GM21786 (cell line): ENCODE data around the gene RASGEF1B.

Experiments
- ATAC-seq: cut with Tn5 transposase; IDR thresholded peaks from one replicate; pipeline ENCODE4 v1.9.1; 2021; ENCODE audit not compliant: unreplicated experiment

Gene RASGEF1B

DNA sequence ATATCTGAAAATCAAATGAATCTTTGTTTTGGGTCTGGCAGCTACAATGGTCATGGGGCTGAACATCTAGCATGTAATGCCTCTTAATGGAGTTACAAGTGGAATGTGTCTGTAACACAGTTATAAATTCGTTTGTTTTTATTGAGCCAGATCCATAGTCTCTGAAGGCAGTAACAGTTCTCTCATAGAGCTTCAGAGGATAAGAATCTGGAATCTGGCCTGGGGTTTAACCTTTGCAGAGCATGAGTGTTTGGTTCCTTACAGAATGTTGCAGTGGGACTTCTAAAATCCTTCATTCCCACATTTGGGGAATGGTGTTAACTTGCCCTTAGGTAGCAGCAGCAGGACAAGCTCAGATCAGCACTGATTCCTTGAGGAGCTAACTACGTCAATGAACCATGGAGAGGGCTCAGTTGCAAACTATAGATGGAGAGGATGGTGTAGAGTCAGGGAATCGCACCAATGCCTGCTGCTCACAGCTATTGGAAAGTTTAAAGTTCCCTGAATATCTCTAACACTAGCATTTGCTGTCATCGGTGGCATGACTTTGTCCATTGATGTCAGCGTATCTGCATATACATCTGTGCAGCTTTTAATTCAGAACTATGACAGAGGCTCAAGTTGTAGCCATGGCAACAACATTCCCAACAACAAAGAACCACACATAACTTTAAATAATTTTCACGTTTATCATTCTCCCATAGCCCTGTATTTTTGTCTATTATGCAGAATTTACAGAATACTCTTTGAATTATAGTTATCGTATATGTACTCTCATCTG is 72.2 kb downstream of the RASGEF1B start:
- ATAC-seq, result no peak

DNA sequence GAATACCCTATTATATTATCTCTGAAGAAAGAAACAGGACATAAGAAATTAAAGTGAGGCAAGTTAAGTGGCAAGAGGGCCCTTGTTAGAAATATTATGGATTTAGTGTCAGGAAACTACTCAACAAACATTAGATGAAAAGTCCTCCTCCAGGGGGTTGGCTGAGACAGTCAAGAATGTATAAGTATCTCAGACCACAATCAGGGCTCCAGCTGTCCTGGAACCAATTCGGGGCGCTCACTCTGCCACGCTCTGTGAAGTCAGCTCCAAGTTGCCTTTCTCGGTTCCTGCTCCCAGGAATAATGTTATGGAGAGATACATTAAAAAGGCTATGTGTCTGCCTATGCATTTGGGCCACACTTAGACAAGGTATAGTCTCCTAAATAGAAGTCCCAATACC is 73.3 kb downstream of the RASGEF1B start:
- no peak for ATAC-seq

DNA sequence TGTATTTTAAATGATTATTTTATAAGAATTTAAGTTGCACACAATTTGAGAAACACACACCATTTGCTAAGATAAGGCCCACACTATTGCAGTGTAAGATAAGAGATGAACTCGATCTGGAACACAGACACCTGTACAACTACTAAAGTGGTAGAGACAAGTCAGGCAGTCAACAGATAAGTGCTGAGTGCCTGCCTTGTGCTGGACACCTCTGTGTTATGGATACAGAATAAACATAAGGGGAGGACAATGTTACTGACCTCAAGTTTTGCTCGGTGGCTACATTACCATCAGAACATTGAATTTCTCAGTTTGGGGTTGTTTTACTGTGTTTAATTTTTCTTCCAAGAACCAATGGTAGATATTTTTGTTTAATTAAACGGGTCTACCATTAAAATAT is 74.1 kb downstream of the RASGEF1B start:
- no peak for ATAC-seq

DNA sequence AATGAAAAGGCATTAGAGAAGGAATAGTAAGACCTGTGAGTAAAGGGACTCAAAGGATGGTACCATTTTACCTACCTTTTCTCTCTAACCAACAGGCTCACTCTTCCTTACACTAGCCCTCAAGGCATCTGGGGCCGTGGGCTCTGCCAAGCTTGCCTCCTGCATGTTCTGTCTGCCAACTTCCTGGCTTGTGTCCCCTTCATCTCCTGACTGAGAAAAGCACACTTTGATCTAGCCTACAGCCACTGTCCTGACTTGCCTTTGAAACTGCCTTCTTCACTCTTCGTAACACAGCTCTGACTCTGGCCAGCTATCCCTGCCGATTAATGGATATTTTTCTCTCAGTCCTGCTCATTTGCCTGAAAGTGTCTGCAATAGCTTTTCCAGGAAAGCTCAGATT is 76.5 kb downstream of the RASGEF1B start:
- no peak for ATAC-seq

DNA sequence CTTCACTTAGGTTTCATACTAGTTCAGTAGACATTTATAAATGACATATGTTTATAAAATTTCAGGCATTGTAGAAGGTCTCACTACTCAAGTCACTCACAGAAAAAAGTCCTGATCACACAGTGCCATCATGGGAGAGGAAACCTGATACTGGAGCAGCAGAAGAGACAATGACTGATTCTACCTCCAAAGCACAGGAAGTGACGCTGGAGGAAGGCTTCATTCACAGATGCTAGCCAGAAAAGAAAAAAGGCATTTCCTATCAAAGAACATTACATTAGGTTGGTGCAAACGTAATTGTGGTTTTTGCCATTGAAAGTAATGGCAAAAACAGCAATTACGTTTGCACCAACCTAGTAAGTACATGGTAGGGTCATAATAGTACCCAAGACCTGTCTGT is 79.5 kb downstream of the RASGEF1B start:
- no peak for ATAC-seq

DNA sequence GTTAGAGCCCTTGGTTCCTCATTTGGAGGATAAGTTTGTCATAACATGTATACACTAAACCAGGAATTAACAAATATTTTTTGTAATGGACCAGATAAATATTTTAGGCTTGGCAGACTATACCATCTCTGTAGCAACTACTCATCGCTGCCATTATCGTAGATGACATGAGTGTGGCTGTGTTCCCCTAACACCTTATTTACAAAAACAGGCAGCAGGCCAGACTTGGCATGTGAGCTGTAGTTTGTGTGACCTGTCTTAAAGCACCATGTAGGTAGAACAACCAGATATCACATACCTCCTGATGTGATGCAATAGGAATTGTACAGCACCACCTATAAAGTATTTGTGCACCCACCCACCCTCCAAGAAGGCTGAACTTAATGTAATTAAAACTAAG is 82.0 kb downstream of the RASGEF1B start:
- no peak for ATAC-seq

DNA sequence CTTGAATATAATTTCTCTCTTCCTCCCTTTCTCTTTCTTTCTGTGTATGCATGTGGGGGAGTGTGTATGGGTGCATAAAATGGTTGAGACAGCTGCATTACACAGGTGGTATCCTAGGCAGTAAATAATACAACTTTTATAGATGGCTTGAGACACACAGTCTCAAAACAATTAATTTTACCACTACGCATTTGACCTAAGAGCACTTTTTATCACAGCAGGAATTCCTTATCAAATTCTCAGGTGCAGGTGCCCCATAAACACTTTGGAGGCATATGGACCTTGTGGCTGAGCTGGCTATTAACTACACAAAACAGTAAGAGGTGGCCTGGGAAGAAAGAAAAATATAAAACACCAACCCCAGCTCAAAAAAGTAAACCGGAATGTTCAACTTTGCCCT is 91.3 kb downstream of the RASGEF1B start:
- ATAC-seq, result no peak

DNA sequence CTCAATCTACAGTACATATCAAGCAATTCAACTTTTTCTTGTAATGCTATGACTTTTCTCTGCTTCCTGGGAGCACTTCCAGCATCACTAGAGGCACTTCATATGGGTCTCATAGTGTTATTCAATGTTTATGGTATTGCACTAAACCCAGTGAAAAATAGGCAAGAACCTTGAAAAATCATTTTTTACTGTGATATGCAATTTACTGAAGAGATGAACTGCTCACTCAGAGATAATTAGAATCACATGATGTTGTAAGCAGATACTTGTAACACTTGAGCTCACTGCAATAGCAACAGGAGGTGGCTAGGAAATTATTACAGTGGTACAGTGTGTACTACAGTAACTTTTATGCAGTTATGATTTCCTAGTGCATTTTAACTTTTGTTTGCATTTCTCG is 93.3 kb downstream of the RASGEF1B start:
- no peak for ATAC-seq

DNA sequence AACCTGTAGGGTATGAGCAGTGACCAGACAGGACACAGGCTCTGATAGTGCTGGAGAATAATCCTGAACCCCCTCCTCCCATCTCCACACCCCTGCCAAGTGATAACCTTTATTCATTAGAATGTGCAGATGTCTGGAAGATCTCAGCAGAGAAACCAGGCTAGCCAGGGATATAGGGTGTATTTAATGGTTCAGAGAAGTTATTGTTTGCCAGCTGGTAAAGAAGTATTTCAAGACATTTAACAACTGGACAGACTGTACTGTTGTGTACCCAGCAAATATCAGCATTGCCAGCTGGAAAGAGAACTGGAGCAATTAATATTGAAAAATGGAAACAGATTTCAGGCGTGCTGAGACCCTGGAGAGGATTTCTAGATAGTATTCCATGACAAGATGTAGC is 94.5 kb downstream of the RASGEF1B start:
- ATAC-seq, result no peak

DNA sequence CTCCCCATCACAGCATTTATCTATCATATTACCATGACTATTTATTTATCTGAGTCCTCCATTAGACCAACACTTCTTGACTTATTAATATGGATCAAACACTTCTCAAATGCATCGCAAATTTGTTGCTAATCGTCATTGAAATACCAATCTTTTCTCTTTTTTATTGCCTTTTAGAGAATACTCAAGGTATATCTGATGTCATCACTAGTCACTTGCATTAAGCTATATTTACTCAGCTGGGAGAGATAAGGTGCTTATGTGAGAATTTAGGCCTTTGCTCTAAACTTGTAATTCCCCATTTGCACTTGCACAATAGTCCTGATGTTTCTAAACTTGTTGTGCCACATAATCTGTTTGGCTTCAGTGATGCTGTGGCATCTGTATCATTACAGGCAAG is 95.0 kb downstream of the RASGEF1B start:
- no peak for ATAC-seq
